GM21576 (cell line): Measurements from ENCODE around the gene BIRC5.
"Not testable (repeated sequence)": the region's sequence is repeated elsewhere in the genome, so short reads cannot be mapped to it uniquely, and the experiment has no call there.

Experiments
- ATAC-seq: cut with Tn5 transposase; IDR thresholded peaks from one replicate; pipeline ENCODE4 v1.9.1; 2021; ENCODE audit warnings: mild to moderate bottlenecking, moderate library complexity; ENCODE audit not compliant: unreplicated experiment

The BIRC5 gene

DNA sequence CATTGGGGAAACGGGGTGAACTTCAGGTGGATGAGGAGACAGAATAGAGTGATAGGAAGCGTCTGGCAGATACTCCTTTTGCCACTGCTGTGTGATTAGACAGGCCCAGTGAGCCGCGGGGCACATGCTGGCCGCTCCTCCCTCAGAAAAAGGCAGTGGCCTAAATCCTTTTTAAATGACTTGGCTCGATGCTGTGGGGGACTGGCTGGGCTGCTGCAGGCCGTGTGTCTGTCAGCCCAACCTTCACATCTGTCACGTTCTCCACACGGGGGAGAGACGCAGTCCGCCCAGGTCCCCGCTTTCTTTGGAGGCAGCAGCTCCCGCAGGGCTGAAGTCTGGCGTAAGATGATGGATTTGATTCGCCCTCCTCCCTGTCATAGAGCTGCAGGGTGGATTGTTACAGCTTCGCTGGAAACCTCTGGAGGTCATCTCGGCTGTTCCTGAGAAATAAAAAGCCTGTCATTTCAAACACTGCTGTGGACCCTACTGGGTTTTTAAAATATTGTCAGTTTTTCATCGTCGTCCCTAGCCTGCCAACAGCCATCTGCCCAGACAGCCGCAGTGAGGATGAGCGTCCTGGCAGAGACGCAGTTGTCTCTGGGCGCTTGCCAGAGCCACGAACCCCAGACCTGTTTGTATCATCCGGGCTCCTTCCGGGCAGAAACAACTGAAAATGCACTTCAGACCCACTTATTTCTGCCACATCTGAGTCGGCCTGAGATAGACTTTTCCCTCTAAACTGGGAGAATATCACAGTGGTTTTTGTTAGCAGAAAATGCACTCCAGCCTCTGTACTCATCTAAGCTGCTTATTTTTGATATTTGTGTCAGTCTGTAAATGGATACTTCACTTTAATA is 10.4 kb downstream of the BIRC5 start:
- ATAC-seq, result no peak

DNA sequence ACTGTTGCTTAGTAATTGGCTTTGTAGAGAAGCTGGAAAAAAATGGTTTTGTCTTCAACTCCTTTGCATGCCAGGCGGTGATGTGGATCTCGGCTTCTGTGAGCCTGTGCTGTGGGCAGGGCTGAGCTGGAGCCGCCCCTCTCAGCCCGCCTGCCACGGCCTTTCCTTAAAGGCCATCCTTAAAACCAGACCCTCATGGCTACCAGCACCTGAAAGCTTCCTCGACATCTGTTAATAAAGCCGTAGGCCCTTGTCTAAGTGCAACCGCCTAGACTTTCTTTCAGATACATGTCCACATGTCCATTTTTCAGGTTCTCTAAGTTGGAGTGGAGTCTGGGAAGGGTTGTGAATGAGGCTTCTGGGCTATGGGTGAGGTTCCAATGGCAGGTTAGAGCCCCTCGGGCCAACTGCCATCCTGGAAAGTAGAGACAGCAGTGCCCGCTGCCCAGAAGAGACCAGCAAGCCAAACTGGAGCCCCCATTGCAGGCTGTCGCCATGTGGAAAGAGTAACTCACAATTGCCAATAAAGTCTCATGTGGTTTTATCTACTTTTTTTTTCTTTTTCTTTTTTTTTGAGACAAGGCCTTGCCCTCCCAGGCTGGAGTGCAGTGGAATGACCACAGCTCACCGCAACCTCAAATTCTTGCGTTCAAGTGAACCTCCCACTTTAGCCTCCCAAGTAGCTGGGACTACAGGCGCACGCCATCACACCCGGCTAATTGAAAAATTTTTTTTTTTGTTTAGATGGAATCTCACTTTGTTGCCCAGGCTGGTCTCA is 11.2 kb downstream of the BIRC5 start:
- ATAC-seq, result no peak

- no peak for ATAC-seq
Measured at GRCh38 chr17:78226055-78226758, 12.2 kb downstream of the BIRC5 start.

DNA sequence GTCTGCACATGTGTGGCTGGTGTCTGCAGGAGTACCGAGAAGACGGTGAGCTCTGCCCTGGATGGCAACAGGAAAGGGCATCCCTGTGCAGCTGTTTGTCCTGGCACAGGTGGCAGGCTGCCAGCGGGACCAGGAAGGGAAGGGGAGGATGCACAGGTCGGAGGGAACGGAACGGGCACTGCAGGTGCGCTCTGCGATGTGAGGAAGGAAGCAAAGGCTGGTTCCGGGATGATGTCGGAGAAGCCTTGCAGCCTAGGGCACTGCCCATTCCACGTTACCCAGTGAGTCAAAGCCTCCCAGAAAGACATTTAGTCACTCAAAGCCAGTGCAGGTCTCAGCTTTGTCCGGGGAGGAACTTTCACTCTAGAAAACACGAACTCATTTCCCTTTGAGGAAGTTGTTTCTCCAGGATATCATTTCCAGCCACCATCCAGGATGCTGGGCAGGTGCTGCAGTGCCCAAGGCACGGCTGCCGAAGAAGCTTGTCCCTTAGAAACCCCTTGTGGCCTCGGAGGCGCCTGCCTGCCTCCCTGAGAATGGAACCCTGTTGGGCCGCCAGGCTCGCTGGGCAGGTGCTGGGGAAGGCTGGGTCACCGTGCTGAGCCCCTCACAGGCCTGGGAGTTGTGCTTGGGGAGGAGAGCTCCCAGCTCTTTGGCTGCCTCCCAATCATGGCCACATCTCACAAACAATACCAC is 12.9 kb downstream of the BIRC5 start:
- no peak for ATAC-seq

DNA sequence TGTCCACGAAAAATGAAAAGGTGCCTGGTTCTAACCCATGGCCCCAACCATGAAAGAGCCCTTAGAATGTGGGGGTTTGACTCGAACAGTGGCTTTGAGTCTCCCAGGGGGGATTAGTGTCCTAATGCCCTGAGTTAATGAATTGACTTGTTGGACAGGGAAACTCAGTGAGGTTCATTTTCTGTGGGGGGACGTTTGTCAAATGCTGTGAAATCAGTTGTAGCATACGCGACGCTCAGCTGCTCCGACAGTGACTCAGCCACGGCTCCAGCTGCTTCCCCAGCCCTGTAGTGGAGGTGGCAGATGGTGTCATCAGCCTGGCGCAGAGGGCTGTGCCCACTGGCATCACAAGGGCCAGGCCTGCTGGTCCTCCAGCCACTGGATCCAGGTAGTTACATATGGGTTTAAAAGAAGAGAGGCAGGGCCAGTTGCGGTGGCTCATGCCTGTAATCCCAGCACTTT is 13.4 kb downstream of the BIRC5 start:
- no peak for ATAC-seq

GRCh38 chr17:78228176-78228575 is 14.1 kb downstream of the BIRC5 start:
- ATAC-seq, result no peak

- ATAC-seq, result no peak
Measured at GRCh38 chr17:78230252-78230962, 16.4 kb downstream of the BIRC5 start.

DNA sequence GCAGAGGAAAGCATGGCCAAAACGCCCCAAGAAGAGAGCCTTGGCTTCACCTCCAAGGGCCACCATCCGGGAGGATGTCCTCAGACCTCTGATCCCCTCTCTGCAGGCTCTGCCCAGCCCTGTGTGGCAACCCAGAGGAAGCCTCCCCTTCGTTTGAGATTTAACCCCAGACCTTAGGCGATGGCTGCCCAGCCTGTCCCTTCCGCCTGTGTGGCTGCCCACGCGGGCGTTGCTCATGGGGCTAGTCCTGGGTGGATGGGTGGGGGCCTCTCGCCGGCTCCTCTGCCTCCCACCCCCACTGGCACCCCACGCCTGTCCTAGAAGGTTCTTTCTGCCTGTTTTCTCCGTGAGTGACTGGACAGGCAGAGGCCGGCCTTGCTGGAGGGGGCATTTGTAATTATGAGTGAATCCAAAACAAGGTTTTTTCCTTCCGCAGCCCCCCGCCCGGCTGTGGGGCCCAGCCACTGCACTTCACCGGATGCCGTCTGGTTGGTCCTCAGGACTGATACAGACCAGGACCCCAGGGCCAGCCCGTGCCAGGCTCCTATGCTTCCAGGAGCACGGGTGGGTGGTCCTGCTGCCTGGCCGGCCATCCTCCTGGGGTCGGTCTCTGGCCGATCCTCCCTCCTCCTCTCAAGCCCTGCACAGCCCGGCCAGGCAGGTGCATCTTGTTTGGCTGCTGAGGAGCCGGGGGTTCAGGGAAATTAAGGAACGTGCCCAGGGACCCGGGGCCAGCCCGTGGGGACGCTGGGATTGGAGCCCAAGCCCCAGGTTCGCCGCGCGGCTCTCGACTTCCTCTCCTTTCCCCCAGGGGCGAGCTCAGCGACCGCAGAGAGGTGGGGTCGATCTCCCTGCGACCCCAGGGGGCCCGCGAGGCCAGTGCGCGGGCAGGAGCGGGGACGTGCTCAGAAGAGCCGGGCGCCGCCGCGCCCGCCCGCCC is 17.2 kb downstream of the BIRC5 start, which contains the start of gene TMEM235:
TSS of gene TMEM235 (plus strand) at position 636 of the 940 bp plus-strand sequence. CDS start 393 bp downstream, outside the sequence.
- ATAC-seq, result no peak

GRCh38 chr17:78231991-78232858 is 18.2 kb downstream of the BIRC5 start:
- no peak for ATAC-seq

DNA sequence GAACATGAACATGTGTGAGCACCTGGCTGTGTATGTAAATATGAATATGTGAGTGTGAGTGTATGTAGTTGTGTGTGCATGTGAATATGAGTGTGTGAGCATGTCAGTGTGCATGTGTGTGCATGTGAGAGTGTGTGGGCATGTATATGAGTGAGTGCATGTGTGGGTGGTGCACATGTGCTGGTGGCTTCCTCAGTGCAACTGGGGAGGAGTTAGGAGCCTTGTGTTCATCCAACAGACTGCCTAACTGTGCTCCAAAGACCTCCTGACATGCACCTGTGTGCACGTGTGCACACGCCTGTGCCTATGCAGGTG is 18.8 kb downstream of the BIRC5 start:
- no peak for ATAC-seq

- no peak for ATAC-seq
Measured at GRCh38 chr17:78233678-78234077, 19.6 kb downstream of the BIRC5 start.

- no peak for ATAC-seq
Measured at GRCh38 chr17:78234261-78234865, 20.3 kb downstream of the BIRC5 start.

DNA sequence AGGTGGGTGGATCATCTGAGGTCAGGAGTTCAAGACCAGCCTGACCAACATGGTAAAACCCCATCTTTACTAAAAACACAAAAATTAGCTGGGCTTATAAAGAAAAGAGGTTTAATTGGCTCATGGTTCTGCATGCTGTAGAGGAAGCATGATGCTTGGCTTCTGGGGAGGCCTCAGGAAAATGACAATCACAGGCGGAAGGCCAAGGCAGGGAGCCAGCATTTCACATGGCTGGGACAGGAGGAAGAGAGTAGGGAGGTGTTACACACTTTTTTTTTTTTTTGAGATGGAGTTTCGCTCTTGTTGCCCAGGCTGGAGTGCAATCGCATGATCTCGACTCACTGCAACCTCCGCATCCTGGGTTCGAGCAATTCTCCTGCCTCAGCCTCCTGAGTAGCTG is 21.0 kb downstream of the BIRC5 start:
- not testable (repeated sequence) for ATAC-seq

GRCh38 chr17:78235885-78236284 is 21.8 kb downstream of the BIRC5 start:
- ATAC-seq, result no peak

DNA sequence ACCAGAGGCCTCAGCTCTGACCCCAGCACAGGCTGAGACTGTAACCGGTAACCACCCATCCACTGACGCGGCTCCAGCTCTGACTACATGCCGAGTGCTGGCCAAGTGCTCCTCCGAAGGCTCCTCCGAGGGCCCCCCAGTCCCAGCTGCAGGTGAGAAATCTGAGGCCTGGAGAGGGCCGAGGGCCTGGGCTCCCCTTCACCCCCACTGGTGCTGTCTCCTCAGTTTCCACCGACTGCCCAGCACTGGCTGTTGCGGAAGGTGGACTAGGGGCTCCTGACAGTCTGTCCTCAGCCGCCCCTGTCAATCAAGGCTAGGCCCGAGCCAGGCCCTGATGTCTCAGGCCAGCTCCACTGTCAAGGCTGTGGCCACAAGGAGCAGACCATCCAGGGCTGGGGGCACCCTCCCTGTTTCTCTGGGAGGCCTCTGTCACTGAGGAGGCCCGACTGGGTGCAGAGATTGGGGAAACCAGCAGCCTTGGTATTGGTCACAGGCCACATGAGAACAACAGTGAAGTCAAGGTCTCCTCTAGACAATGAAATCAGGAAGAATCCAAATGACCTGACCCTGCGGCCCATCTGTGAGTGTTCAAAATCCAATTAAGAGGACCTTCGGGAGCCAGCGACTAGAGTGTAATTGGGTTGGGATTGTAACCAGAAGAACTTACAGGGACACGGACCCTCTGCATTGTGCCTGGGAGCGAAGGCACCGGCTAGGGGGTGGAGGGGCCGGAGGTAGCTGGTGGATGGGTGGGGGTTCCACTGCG is 22.5 kb downstream of the BIRC5 start:
- ATAC-seq, result no peak

GRCh38 chr17:78237401-78238012 is 23.5 kb downstream of the BIRC5 start:
- ATAC-seq, result no peak
